ENCODE results near the gene UBR4. TPM values are rescaled to one million over a fixed set of nuclear protein-coding genes. Genes with fewer than 3 reads are reported as not detected.

Gene UBR4
- total RNA-seq, 1 experiment from 2014 or later = 38.8 TPM

- in situ Hi-C loops (cut with HindIII; ENCODE audit: low pct_unique_long_range_greater_than_20kb, low sequenced_read_pairs) = no loop called here
These were observed 87.4 kb downstream of the UBR4 start for GRCh38 chr1:19122668-19123067.

GRCh38 chr1:19121192-19121591, 88.9 kb downstream of the UBR4 start:
- in situ Hi-C loops (cut with HindIII; ENCODE audit: low pct_unique_long_range_greater_than_20kb, low sequenced_read_pairs) = no loop called here
- DNase-seq (ENCODE audit: low read depth) = no peak

More at GRCh38 chr1:19122668-19123067, 87.4 kb downstream of the UBR4 start:
- DNase-seq (ENCODE audit: low read depth) = peak; percentile 3

DNA sequence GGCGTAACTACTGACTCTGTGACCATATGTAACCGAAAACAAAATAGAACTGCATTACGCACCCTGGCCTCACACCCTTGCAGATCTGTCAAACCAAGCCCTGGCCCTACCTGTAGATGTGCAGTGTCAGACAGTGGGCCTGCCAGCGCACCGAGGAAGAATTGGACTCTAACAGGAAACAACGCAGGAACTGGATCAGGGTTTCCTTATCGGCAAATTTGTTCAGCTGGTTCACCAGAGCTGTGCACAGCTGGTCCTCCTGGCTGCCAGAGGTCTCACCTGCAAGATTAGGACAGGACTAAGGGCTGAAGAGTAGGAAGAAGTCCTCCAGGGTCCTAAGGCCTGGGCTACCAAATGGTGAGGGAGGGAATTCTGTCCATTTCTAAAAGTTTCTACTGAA, 90.0 kb downstream of the UBR4 start:
- in situ Hi-C loops (cut with HindIII; ENCODE audit: low pct_unique_long_range_greater_than_20kb, low sequenced_read_pairs) = no loop called here
- DNase-seq (ENCODE audit: low read depth) = no peak

DNA sequence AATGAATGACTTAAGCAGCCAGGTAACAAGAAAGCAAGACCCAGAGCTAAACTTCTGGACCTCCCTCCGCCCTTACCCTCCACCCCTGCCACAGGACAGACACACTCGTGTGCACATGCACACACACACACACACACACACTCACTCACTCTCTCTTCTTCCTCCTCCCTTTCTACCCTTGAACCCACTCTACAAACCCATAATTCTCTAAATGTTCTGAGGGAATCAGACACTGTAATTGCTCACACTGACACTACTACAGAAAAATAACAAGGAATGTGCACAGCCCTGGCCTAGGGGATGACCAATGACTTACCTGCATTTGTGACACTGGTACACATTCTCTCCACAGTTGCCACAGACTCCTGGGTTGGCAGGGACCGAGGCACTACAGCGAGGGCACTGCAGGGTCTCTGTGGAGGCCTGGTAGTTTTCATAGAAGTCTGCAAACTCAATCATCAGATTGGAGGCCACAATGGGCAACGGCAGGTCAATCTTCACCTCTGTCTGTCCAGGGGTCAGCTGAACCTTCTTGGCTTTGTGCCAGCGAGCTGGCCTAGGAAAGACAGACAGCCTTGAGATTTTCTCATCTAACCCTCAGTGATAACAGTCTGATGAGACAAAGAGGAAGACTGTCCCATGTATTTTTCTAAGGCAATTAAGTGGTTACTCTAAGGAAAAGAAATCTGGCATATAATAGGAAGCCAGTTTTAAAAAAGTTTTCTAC, 94.8 kb downstream of the UBR4 start:
- DNase-seq (ENCODE audit: low read depth) = no peak
- in situ Hi-C loops (cut with HindIII; ENCODE audit: low pct_unique_long_range_greater_than_20kb, low sequenced_read_pairs) = no loop called here

DNA sequence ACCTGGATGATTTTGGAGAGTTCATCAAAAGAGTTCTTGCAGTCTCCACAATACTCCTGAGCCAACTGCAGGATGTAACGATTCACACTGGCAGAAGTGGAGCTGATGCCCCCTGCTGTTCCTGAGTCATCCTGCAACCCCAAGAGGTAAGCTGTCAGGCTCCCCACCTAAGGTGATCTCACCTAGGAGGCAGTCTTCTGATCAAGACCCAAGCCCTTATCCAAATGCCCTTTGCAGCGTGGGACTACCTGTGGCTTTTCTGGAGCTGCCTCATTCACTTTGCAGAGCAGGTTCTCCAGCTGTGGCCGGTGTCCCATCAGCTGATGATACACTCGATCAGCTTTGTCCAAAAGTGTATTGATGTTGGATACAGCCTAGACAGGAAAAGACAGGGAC, 96.4 kb downstream of the UBR4 start:
- in situ Hi-C loops (cut with HindIII; ENCODE audit: low pct_unique_long_range_greater_than_20kb, low sequenced_read_pairs) = no loop called here

GRCh38 chr1:19112891-19113696, 97.0 kb downstream of the UBR4 start:
- in situ Hi-C loops (cut with HindIII; ENCODE audit: low pct_unique_long_range_greater_than_20kb, low sequenced_read_pairs) = no loop called here

More for the DNA sequence above, 96.4 kb downstream of the UBR4 start:
- DNase-seq (ENCODE audit: low read depth) = peak; percentile 49

GRCh38 chr1:19110257-19110927, 99.7 kb downstream of the UBR4 start:
- in situ Hi-C loops (cut with HindIII; ENCODE audit: low pct_unique_long_range_greater_than_20kb, low sequenced_read_pairs) = no loop called here
- DNase-seq (ENCODE audit: low read depth) = peak; percentile 91

More at GRCh38 chr1:19112891-19113696, 97.0 kb downstream of the UBR4 start:
- no peak for DNase-seq (ENCODE audit: low read depth)

DNA sequence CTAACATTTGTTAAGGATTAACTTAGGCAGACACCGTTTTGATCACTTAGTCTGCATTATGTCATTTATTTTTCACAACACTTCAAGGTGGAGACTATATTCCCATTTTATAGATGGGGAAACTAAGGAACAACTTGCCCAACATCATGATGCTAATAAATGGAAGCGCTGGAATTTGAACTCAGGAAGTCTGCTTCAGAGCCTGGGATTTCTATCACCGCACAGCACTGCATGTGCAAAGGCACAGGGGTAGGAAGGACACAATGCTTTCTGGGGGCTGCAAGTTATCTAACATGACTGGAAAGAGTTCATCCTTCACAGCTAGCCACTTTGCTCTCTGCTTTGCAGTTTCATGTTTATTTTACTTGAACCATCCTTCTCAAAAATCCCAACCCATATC, 100.5 kb downstream of the UBR4 start:
- in situ Hi-C loops (cut with HindIII; ENCODE audit: low pct_unique_long_range_greater_than_20kb, low sequenced_read_pairs) = no loop called here
- no peak for DNase-seq (ENCODE audit: low read depth)

GRCh38 chr1:19101244-19101643, 108.8 kb downstream of the UBR4 start:
- in situ Hi-C loops (cut with HindIII; ENCODE audit: low pct_unique_long_range_greater_than_20kb, low sequenced_read_pairs) = no loop called here
- no peak for DNase-seq (ENCODE audit: low read depth)

GRCh38 chr1:19100028-19100427, 110.0 kb downstream of the UBR4 start:
- DNase-seq (ENCODE audit: low read depth) = no peak
- in situ Hi-C loops (cut with HindIII; ENCODE audit: low pct_unique_long_range_greater_than_20kb, low sequenced_read_pairs) = no loop called here

GRCh38 chr1:19096990-19097389, 113.1 kb downstream of the UBR4 start:
- in situ Hi-C loops (cut with HindIII; ENCODE audit: low pct_unique_long_range_greater_than_20kb, low sequenced_read_pairs) = no loop called here
- no peak for DNase-seq (ENCODE audit: low read depth)

DNA sequence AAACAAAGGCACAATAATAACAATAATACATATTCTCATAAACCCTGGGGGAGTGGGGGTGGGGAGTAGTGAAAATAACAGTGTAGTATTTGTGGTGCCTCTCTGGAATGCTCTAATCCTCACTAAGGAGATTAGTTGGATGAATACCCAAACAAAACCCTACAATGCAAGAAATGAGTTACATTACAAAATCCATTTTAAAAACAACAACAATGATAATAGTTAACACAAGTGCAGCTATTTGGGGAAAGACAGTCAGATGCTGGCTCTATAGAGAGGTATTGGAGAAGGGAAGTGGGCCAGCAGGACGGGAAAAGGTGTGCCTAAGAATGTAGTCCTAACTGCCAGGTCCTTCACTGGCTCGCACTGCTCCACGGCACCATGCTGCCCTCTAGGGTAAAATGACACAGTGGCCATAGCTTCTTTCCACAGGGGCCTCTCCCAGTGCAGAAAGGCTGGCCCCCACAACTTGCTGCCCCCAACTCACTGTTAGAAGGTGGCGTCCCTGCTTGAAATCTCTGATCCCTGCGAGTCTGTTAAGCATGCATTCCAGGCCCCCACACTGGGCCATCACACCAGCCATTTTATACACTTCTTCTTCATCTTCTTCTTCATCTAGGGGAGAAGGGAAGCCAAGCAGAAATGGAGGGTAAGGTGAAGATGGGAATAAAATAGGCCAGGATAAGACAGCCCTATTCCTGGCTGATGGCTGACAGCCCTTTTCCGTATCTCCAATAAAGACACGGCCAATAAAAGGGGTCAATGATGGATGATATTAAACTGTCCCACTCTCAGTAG, 113.8 kb downstream of the UBR4 start:
- peak; percentile 41 for DNase-seq (ENCODE audit: low read depth)
- in situ Hi-C loops (cut with HindIII; ENCODE audit: low pct_unique_long_range_greater_than_20kb, low sequenced_read_pairs) = no loop called here

GRCh38 chr1:19091196-19091953, 118.7 kb downstream of the UBR4 start:
- DNase-seq (ENCODE audit: low read depth) = no peak
- in situ Hi-C loops (cut with HindIII; ENCODE audit: low pct_unique_long_range_greater_than_20kb, low sequenced_read_pairs) = no loop called here

DNA sequence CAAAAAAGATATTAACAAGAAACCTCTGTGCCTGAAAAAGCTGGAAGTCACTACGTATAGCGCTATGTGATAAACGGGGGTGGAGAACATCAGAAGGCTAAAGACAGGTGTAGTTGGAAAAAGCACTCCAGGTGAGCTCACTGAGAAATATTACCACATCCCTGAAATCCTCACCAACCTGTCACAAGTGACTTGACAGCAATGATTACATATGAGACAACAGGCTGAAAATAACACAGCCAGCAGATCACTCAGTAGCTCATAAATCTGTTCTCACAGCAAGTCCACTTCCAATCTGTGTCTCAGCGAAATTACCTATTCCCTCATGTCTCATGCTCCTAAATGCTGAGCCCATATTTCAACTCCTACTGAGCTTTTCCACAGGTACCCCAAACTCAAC, 120.5 kb downstream of the UBR4 start:
- in situ Hi-C loops (cut with HindIII; ENCODE audit: low pct_unique_long_range_greater_than_20kb, low sequenced_read_pairs) = no loop called here
- no peak for DNase-seq (ENCODE audit: low read depth)

DNA sequence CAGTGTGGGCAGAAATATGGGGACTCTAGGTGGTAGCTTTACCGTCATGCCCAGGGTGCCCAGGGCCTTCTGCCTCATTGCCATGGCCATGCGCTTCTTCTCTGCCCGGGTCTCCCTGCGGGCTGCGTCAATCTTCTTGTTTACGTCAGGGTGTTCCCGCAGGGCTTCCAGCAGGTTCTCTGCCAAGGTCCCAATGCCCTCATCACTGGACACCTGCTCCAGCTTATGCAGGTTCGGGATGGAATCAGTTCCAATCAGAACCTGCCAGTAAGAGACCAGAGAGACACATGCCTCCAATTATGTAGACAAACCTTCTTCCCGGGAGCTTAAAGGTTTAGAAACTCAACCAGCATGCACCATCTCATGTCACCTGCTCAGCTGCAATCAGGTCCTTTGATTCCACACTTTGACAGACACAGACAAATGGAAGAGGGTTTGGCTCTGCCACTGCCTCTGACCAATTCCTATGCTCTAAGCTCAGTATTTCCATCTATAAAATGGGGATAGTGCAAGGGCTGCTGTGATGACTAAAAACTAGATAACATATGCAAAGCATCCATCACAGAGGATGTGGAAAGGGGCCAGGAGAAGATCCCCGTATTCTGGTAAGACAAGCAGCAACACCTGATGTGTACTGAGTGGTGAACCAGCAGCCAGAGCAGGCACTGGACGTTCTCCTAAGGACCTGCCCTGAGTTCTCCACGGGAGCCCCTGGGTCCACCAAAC, 121.2 kb downstream of the UBR4 start:
- no peak for DNase-seq (ENCODE audit: low read depth)
- in situ Hi-C loops (cut with HindIII; ENCODE audit: low pct_unique_long_range_greater_than_20kb, low sequenced_read_pairs) = no loop called here

DNA sequence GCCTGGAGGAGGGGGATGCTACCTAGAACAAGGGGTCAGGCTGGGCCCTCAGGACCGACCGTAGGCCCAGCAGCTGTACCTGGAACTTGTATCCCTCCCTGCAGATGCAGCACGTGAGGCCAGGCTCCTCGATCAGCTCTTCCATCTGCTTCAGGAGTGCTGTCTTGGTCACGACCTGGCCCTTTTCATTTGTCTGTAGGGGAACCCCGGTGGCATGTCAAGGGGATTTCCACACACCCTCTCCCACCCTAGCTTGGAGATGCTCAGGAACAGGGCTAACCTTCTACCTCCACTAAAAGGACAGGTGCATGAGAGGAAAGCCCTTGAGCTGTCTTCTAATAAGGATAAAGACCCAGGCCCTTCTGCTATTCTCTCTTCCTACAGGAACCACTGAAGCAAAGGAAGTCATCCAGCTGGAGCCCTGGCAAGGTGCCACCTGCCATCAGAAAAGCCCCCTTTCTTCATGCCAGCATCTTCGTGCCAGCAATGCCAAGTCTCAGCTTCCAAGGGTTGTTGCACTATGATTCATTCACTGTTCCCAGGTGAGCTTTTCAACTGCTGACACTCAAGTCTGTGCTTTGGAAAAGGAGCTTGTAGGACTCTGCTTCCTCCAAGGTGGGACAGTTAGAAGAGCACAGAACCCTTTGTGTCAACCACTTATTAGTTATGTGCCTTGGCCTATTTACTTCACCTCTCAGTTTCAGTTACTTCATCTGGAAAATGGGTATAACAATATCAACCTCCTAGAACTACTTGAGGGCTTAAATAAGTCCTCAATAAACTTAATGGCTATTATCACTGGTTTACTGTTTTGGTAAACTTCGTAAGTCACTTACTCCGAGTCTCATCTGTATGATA, 122.1 kb downstream of the UBR4 start:
- DNase-seq (ENCODE audit: low read depth) = peak; percentile 39
- in situ Hi-C loops (cut with HindIII; ENCODE audit: low pct_unique_long_range_greater_than_20kb, low sequenced_read_pairs) = no loop called here

Measured in Caki2 (cell line).